GM12801 (cell line): Measurements from ENCODE around the gene ITGA3.

Experiments used
- CTCF ChIP-seq: IDR thresholded peaks from one replicate; pipeline ENCODE4 v1.5.1; 2011; ENCODE audit warnings: control low read depth; ENCODE audit not compliant: insufficient read length; ENCODE audit errors: extremely low read depth

The ITGA3 gene

GRCh38 chr17:50100921-50101345 is 45.0 kb downstream of the ITGA3 start:
- no peak for TF ChIP-seq CTCF

GRCh38 chr17:50101346-50102163 is 45.6 kb downstream of the ITGA3 start:
- TF ChIP-seq CTCF, result no peak

- TF ChIP-seq CTCF, result no peak
Observed at GRCh38 chr17:50102164-50102991, 46.5 kb downstream of the ITGA3 start.

GRCh38 chr17:50103252-50103651 is 47.3 kb downstream of the ITGA3 start:
- TF ChIP-seq CTCF, result no peak

GRCh38 chr17:50103941-50104340 is 48.0 kb downstream of the ITGA3 start:
- no peak for TF ChIP-seq CTCF

- TF ChIP-seq CTCF, result no peak
Observed at GRCh38 chr17:50105811-50106210, 49.9 kb downstream of the ITGA3 start.

GRCh38 chr17:50106393-50107131 is 50.7 kb downstream of the ITGA3 start:
- TF ChIP-seq CTCF, result no peak
